ENCODE measurements around the gene DPCD. TPM values are rescaled to one million over a fixed set of nuclear protein-coding genes. Genes with fewer than 3 reads are reported as not detected.

The DPCD gene
- 1 to 10 TPM; 2.9 TPM for total RNA-seq

GRCh38 chr10:101587725-101588653 is at the start of gene DPCD, which contains the start of gene POLL:
DPCD (plus strand) TSS chr10:101588321; CDS start chr10:101588337, 16 bp downstream.
POLL (minus strand) TSS chr10:101588257; CDS start chr10:101587360, 897 bp downstream.

Small RNA genes within 50 kb of the gene (microRNA-seq; reads per million reads assigned to microRNA genes)
- not detected for gene MIR3158-1 (ENCODE audit: borderline microRNAs expressed, borderline replicate concordance)
- gene MIR3158-2 (ENCODE audit: borderline microRNAs expressed, borderline replicate concordance), result not detected

Other genes starting within 250 kb of the DPCD start
- gene BTRC, start 234.2 kb upstream of the DPCD start, total RNA-seq, result 10 to 100 TPM; 11.6 to 13.5 TPM
- gene POLL, start 64 bp upstream of the DPCD start, total RNA-seq, result 10 to 100 TPM; 34.0 to 36.5 TPM
- gene FBXW4, start 106.8 kb downstream of the DPCD start, total RNA-seq, result 10 to 100 TPM; 46.1 to 46.3 TPM
- not detected for gene FGF8, start 187.8 kb downstream of the DPCD start, total RNA-seq
- 10 to 100 TPM; 27.9 to 28.9 TPM for gene NPM3, start 195.1 kb downstream of the DPCD start, total RNA-seq
- 100 to 1,000 TPM; 146 to 156 TPM for gene OGA, start 230.1 kb downstream of the DPCD start, total RNA-seq

All from activated naive CD4-positive, alpha-beta T cell treated with anti-CD3 and anti-CD28 coated beads, Interleukin-2, amount 10 ng/mL, durations not matched to agents 5 hours and 36 hours (primary cell).